Stimulated activated CD8-positive, alpha-beta memory T cell treated with anti-CD3 and anti-CD28 coated beads, Interleukin-7, amount 100 ng/mL, for 4 hours (primary cell): ENCODE measurements around the gene FMO1.
"Not testable (repeated sequence)": the region's sequence is repeated elsewhere in the genome, so short reads cannot be mapped to it uniquely, and the experiment has no call there.

Experiments used
- DNase-seq, 2 donors: peaks; one replicate each; pipeline ENCODE4 v3.0.0-alpha.2; 2020; ENCODE audit warnings: low read depth in 2 of 2

Gene FMO1, protein sequence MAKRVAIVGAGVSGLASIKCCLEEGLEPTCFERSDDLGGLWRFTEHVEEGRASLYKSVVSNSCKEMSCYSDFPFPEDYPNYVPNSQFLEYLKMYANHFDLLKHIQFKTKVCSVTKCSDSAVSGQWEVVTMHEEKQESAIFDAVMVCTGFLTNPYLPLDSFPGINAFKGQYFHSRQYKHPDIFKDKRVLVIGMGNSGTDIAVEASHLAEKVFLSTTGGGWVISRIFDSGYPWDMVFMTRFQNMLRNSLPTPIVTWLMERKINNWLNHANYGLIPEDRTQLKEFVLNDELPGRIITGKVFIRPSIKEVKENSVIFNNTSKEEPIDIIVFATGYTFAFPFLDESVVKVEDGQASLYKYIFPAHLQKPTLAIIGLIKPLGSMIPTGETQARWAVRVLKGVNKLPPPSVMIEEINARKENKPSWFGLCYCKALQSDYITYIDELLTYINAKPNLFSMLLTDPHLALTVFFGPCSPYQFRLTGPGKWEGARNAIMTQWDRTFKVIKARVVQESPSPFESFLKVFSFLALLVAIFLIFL

GRCh38 chr1:171248302-171248701 is at the start of gene FMO1:
TSS of gene FMO1 (plus strand) at chr1:171248494. CDS start at chr1:171258088, 9,594 bp downstream.
- DNase-seq: no peak

- DNase-seq: no peak
Observed at GRCh38 chr1:171204296-171204695, 44.0 kb upstream of the FMO1 start.

- DNase-seq: no peak
Observed at GRCh38 chr1:171206204-171206977, 41.9 kb upstream of the FMO1 start.

GRCh38 chr1:171206978-171207355 is 41.3 kb upstream of the FMO1 start:
- no peak for DNase-seq

- DNase-seq: no peak
Observed at GRCh38 chr1:171207377-171207776, 40.9 kb upstream of the FMO1 start.

DNA sequence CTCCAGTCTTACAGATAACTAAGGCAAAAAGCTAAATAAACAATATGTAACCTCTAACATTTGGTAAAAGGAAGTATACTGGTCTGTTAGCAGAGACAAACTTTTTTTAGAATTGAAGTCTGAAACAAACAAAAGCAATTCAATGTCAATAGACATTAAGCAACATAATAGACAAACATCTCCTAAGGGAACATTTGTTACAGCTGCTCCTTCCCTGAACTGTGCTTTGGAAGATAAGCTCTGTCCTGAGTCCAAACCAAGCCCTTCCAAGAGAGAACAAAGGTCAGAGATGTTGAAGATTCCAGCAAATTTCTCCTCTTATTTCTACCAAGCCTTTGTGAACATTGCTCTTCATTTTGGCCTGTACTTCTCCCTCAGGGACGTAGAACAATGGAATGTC is 37.9 kb upstream of the FMO1 start:
- DNase-seq: no peak

DNA sequence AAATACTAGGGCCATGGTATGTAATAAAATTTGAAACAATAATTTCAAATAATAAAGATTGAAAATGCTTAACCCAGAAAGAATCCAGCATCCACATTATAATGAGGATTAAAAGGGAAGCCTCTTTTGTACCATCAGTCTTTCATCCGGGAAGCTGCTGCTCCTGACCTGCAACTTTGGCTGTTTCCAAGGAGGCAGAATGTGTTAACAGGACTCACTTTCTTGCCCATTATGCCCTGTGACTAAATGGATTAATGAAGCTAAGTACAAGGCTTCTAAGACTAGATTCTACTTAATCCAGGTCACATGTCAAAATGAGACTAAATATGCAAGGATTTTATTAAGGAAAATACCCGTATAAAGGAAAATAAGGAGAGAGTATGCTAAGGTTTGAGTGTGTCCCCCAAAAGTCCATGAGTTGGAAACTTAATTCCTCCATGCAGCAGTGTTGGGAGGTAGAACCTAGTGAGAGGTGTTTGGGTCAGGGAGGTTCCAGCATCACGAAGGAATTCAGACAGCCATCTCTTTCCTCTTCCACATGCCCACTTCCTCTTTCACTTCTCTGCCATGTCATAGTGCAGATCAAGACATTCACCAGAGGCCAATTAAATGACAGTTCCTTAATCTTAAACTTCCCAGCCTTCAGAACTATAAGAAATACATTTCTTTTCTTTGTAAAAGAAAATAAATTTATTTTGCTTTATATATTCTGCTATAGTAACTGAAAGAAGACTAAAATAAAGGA is 35.5 kb upstream of the FMO1 start:
- no peak for DNase-seq

GRCh38 chr1:171213559-171214454 is 34.5 kb upstream of the FMO1 start:
- DNase-seq: no peak

DNA sequence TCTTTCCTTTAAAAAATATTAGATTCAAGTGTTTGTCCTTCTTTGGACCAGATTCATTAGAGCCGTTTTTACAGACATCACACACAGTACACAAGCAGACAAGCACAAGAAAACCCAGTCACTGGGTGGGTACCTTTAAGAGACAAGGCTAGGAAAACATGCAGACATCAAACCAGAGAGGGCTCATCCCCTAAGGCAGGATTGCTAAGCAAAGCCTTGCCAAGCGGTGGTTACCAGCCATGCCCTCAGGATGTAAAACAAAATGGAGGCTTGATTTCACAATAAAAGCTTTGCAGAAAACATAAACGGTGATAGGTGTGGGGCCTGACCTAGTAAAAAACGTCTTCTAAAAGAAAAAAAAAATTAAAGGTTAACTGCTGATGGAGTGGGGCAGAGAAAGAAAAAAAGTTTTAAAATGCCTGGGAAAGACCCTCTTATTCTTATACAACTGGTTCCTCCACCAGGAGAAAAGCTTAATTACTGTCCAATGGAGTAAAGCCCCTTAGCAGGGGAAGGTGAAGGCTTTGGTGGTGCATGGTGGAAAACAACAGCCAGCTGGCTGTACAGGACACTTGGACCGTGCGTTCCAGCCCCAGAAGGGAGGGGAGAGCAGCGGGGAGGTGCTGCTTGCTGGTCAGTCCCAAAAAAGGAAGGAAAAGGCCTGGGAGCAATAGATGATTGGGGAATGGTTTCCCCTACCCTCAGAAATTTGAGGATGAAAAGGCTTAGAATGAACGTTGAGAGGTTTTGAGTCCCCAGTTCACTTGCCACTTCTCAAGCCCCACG is 30.4 kb upstream of the FMO1 start:
- no peak for DNase-seq

GRCh38 chr1:171218661-171219060 is 29.6 kb upstream of the FMO1 start:
- no peak for DNase-seq

GRCh38 chr1:171219346-171220080 is 28.8 kb upstream of the FMO1 start:
- no peak for DNase-seq

DNA sequence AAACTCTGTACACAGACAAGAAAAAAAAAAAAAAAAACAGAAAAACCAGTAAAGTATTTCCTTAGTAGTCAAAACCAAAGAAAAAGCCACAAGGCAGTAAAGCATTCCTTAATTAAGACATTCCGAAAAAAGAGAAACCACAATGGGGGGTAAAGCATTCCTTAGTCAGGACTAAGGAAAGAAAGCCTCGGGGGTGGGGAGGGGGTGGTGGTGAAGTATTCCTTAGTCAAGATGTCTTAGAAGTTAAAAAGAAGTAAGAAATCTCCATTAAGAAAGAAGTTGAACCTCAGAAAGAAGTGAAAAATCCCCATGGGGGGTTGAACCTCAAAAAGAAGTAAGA is 28.2 kb upstream of the FMO1 start:
- DNase-seq: no peak

GRCh38 chr1:171220581-171221054 is 27.7 kb upstream of the FMO1 start:
- no peak for DNase-seq

- no peak for DNase-seq
Observed at GRCh38 chr1:171221665-171222591, 26.4 kb upstream of the FMO1 start.

DNA sequence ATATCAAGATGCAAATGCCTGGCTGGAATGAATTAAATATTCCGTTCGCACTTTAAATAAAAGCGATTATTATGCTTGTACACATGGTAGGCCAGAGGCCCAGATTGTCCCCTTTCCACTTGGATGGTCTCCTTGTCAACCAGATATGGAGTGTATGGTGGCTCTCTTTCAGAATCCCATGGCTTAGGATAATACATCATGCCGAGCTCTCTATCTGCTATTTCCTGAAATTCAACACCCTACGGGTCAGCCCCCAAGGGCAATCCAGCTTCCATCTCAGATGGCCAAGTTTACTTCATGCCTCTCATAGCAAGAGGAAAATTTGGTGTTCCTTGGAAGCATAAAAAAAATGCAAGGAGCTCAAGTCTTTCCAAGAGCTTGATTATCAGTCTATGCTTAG is 25.4 kb upstream of the FMO1 start:
- no peak for DNase-seq

- DNase-seq: not testable (repeated sequence)
Observed at GRCh38 chr1:171224257-171224656, 24.0 kb upstream of the FMO1 start.

GRCh38 chr1:171226747-171227370 is 21.4 kb upstream of the FMO1 start:
- no peak for DNase-seq

DNA sequence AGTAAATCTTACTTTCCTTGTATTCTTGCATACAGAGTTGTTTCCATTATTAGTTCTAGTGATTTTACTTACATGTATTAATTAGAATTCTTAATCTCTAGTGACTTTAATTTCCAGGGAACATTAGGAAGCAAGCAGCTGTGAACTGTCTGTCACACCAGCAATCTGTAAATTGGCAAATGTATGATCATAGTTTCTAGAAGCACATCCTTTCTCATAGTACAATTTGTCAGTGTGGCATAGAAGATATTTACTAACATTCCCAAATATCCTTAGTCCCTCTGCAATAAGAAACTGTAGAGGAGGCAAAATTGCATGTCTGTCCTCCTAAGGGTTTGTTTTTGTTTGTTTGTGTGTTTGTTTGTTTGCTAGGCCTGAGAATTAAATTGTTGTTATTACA is 17.0 kb upstream of the FMO1 start:
- no peak for DNase-seq
